Hippocampal formation (tissue), 2 donors: Measurements from ENCODE around the gene FAM222A.

Experiments
- DNase-seq, 2 donors: peaks; one replicate each; lab custom pipeline; 2025; lab: John Stamatoyannopoulos, UW

FAM222A gene

GRCh38 chr12:109759595-109759994 is 46.0 kb downstream of the FAM222A start:
- no peak for DNase-seq

GRCh38 chr12:109760031-109760929 is 46.7 kb downstream of the FAM222A start:
- no peak for DNase-seq

GRCh38 chr12:109760930-109761921 is 47.6 kb downstream of the FAM222A start:
- DNase-seq, result no peak

- DNase-seq, result no peak
Observed at GRCh38 chr12:109762071-109762672, 48.5 kb downstream of the FAM222A start.

GRCh38 chr12:109762673-109763191 is 49.1 kb downstream of the FAM222A start:
- no peak for DNase-seq

GRCh38 chr12:109763201-109763841 is 49.7 kb downstream of the FAM222A start:
- DNase-seq, result no peak

- no peak for DNase-seq
Observed at GRCh38 chr12:109764123-109764522, 50.5 kb downstream of the FAM222A start.

GRCh38 chr12:109764776-109765445 is 51.3 kb downstream of the FAM222A start:
- no peak for DNase-seq

- no peak for DNase-seq
Observed at GRCh38 chr12:109765446-109765810, 51.8 kb downstream of the FAM222A start.

- DNase-seq, result no peak
Observed at GRCh38 chr12:109766251-109766778, 52.7 kb downstream of the FAM222A start.

- DNase-seq, result no peak
Observed at GRCh38 chr12:109767456-109767855, 53.8 kb downstream of the FAM222A start.

- no peak for DNase-seq
Observed at GRCh38 chr12:109767991-109768900, 54.6 kb downstream of the FAM222A start.

GRCh38 chr12:109768901-109769670 is 55.5 kb downstream of the FAM222A start:
- no peak for DNase-seq

- DNase-seq, result peak; percentile 26 to 66
Observed at GRCh38 chr12:109770104-109770860, 56.7 kb downstream of the FAM222A start.

GRCh38 chr12:109770861-109771670 is 57.4 kb downstream of the FAM222A start:
- DNase-seq, result no peak

- DNase-seq, result no peak
Observed at GRCh38 chr12:109771746-109772621, 58.4 kb downstream of the FAM222A start.
